DOHH2 (cell line): ENCODE measurements around the gene NDFIP2.

ENCODE experiments used
- H3F3A ChIP-seq: fragments of 200-600 bp; sonication (generic), shearing (Covaris generic); 2 replicates; pipeline ENCODE4 v1.6.0; 2016; ENCODE audit warnings: antibody characterized with exemption, mild to moderate bottlenecking; ENCODE audit not compliant: control insufficient read depth, insufficient read depth
- H3K27ac ChIP-seq: fragments of 200-600 bp; sonication (generic); 2 replicates; pipeline ENCODE4 v1.5.1; 2014; ENCODE audit warnings: low read depth, mild to moderate bottlenecking, low read length, moderate library complexity
- H3K27me3 ChIP-seq: fragments of 200-600 bp; sonication (generic); 2 replicates; pipeline ENCODE4 v1.6.1; 2014; ENCODE audit warnings: mild to moderate bottlenecking, low read length, mixed read lengths; ENCODE audit not compliant: control insufficient read depth
- H3K36me3 ChIP-seq: fragments of 200-600 bp; sonication (generic); 2 replicates; pipeline ENCODE4 v1.6.1; 2014; ENCODE audit warnings: mild to moderate bottlenecking, low read length, moderate library complexity, mixed read lengths; ENCODE audit not compliant: control insufficient read depth
- H3K4me1 ChIP-seq: fragments of 200-600 bp; sonication (generic); 2 replicates; pipeline ENCODE4 v1.6.1; 2014; ENCODE audit warnings: mild to moderate bottlenecking, low read length, mixed read lengths; ENCODE audit not compliant: control insufficient read depth
- H3K4me2 ChIP-seq: fragments of 200-600 bp; sonication (generic); 2 replicates; pipeline ENCODE4 v1.6.0; 2014; ENCODE audit warnings: mild to moderate bottlenecking, low read length, moderate library complexity
- H3K4me3 ChIP-seq: fragments of 200-600 bp; sonication (generic); 2 replicates; pipeline ENCODE4 v1.5.1; 2014; ENCODE audit warnings: mild to moderate bottlenecking, low read length, mixed read lengths
- H3K79me2 ChIP-seq: fragments of 200-600 bp; sonication (generic); 2 replicates; pipeline ENCODE4 v1.6.1; 2014; ENCODE audit warnings: mild to moderate bottlenecking, low read length, mixed read lengths; ENCODE audit not compliant: control insufficient read depth
- H3K9me2 ChIP-seq: fragments of 200-600 bp; sonication (generic); replicated peaks from 2 replicates; pipeline ENCODE4 v1.6.1; 2014; ENCODE audit warnings: mild to moderate bottlenecking, low read length, mixed read lengths; ENCODE audit not compliant: control insufficient read depth
- H3K9me3 ChIP-seq: fragments of 200-600 bp; sonication (generic); 2 replicates; pipeline ENCODE4 v1.6.1; 2014; ENCODE audit warnings: antibody characterized with exemption, low read length, mixed read lengths; ENCODE audit not compliant: control insufficient read depth, insufficient read depth
- H4K20me1 ChIP-seq: fragments of 200-600 bp; sonication (generic); 2 replicates; pipeline ENCODE4 v1.6.0; 2014; ENCODE audit warnings: low read depth, mild to moderate bottlenecking, antibody characterized with exemption, low read length, moderate library complexity; ENCODE audit not compliant: control insufficient read depth, insufficient read depth
- CTCF ChIP-seq: fragments of 200-600 bp; sonication (generic); IDR thresholded peaks from one replicate; pipeline ENCODE4 v1.5.1; 2014; ENCODE audit warnings: antibody characterized with exemption, mild to moderate bottlenecking, low read depth, low read length; ENCODE audit not compliant: poor library complexity, severe bottlenecking
- EZH2phosphoT487 ChIP-seq: fragments of 200-600 bp; sonication (generic); IDR thresholded peaks from 2 replicates; pipeline ENCODE4 v1.6.1; 2017; ENCODE audit warnings: borderline replicate concordance, mild to moderate bottlenecking, antibody characterized with exemption, low read length, moderate library complexity, mixed read lengths

Gene NDFIP2

GRCh38 chr13:79479882-79480281 is 1.1 kb upstream of the NDFIP2 start:
- Histone ChIP-seq H3K9me3 (no peaks in the 10 kb centered on the region), H4K20me1 (0 out of 2 replicates have a peak, but pooled peaks cover 4% of the 10 kb centered on the region), H3K4me2 (no peak overlapping the region), H3K4me1 (peaks cover 18% of the 10 kb centered on the region), H3K36me3 (no peaks in the 10 kb centered on the region; the same call in 1 of the 2 replicates), H3K27me3 (peaks cover 37% of the 10 kb centered on the region), H3F3A (peaks cover 14% of the 10 kb centered on the region), H3K9me2 (no peaks in the 10 kb centered on the region), H3K4me3 (no peak overlapping the region), H3K27ac (no peak overlapping the region), H3K79me2 (peaks cover 25% of the 10 kb centered on the region)
- TF ChIP-seq EZH2phosphoT487, result no peak
- TF ChIP-seq CTCF, result no peak

GRCh38 chr13:79481685-79482052 is 714 bp downstream of the NDFIP2 start:
- H4K20me1 ChIP-seq, result 0 out of 2 replicates have a peak, but pooled peaks cover 4% of the 10 kb centered on the region
- H3K4me3 ChIP-seq, result peak overlapping the region; percentile 96
- H3K9me2 ChIP-seq, result no peaks in the 10 kb centered on the region
- no peak for TF ChIP-seq CTCF
- TF ChIP-seq EZH2phosphoT487, result no peak
- H3K79me2 ChIP-seq, result peaks cover 35% of the 10 kb centered on the region
- peak overlapping the region; percentile 92 for H3K4me2 ChIP-seq
- peak overlapping the region; percentile 23; the same call in 1 of the 2 replicates for H3K27ac ChIP-seq
- peaks cover 18% of the 10 kb centered on the region for H3K4me1 ChIP-seq
- H3K27me3 ChIP-seq, result peaks cover 35% of the 10 kb centered on the region
- peaks cover 14% of the 10 kb centered on the region for H3F3A ChIP-seq
- no peaks in the 10 kb centered on the region for H3K9me3 ChIP-seq
- no peaks in the 10 kb centered on the region; the same call in 1 of the 2 replicates for H3K36me3 ChIP-seq

- Histone ChIP-seq H3K4me2 (peak overlapping the region; percentile 92), H3K27me3 (peaks cover 30% of the 10 kb centered on the region), H3K4me1 (peaks cover 18% of the 10 kb centered on the region), H4K20me1 (0 out of 2 replicates have a peak, but pooled peaks cover 4% of the 10 kb centered on the region), H3K27ac (no peak overlapping the region), H3F3A (peaks cover 14% of the 10 kb centered on the region), H3K9me3 (no peaks in the 10 kb centered on the region), H3K4me3 (peak overlapping the region; percentile 96), H3K9me2 (no peaks in the 10 kb centered on the region), H3K79me2 (peaks cover 39% of the 10 kb centered on the region), H3K36me3 (no peaks in the 10 kb centered on the region; the same call in 1 of the 2 replicates)
- no peak for TF ChIP-seq CTCF
- TF ChIP-seq EZH2phosphoT487, result no peak
Observed at GRCh38 chr13:79482281-79482970, 1.5 kb downstream of the NDFIP2 start.
